ENCODE results near the gene ERP27.

DNA sequence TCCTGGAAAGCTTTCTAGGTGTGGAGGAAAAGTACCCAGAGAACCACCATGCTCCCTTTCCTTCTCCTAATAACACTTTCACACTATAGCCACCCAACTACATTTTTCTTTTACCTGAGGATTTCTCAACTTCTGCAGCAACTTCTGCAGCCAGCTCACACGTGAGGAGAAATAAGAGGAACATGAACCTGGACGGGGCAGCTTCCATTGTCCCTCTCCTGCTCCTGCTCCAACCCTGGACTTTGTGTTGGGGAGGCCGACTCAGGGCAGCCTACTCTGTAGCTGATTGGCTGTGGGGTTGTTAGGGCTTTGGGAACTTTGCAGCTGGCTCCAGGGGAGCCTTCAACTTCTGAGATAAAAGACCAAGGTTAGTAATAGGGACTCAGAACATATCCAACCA lies at the start of gene ERP27:
- TF ChIP-seq CTCF (IDR thresholded peaks at IDR 0.05) (no peak), EP300 (IDR thresholded peaks at IDR 0.05) (no peak), POLR2A (IDR thresholded peaks at IDR 0.05) (no peak)

Data from stomach (tissue), 4 donors.